Pancreas (tissue), 10 donors: Measurements from ENCODE around the gene RNF14. TPM values are rescaled to one million over a fixed set of nuclear protein-coding genes. Genes with fewer than 3 reads are reported as not detected.

Experiments used
- ATAC-seq, 4 donors: fragments of 200-7000 bp; cut with Tn5 transposase; one replicate each; pipeline versions ENCODE4 v1.8.0 to v1.9.1; 2020; ENCODE audit warnings: mild to moderate bottlenecking in 4 of 4, moderate library complexity in 4 of 4
- DNase-seq, 6 donors: peaks; one replicate each; pipeline ENCODE4 v3.0.0-alpha.2; 2020
- FAIRE-seq: peaks from 2 replicates; lab custom pipeline; 2012; peaks lifted over from hg19 to GRCh38; lab: Jason Lieb, UNC
- H3K27ac ChIP-seq, 4 donors: fragments of 200-600 bp; sonication (generic); 1 replicate in 3 of 4; 2 replicates in 1 of 4; pipeline versions ENCODE4 v1.5.0 to v1.8.0; 2020
- H3K27me3 ChIP-seq, 4 donors: fragments of 200-600 bp; one replicate each; pipeline ENCODE4 v1.8.0; 2021
- H3K36me3 ChIP-seq, 3 donors: fragments of 200-600 bp; sonication (generic) in 1 of 3; one replicate each; pipeline versions ENCODE4 v1.5.0 to v1.8.0; 2020 to 2021
- H3K4me1 ChIP-seq, 3 donors: fragments of 200-600 bp; one replicate each; pipeline ENCODE4 v1.8.0; 2021
- H3K4me3 ChIP-seq, 4 donors: fragments of 200-600 bp; sonication (generic) in 2 of 4; one replicate each; pipeline versions ENCODE4 v1.5.0 to v1.8.0; 2020 to 2021
- H3K9me3 ChIP-seq, 4 donors: fragments of 200-600 bp; one replicate each; pipeline ENCODE4 v1.8.0; 2021
- WGBS, 2 donors: extraction: QIAGEN DNeasy Blood & Tissue Kit; methylation state at CpG; one replicate each; pipeline ENCODE4 v1.1.7; 2013; 5-methylcytosine and 5-hydroxymethylcytosine counted together
- intact Hi-C, 3 donors: fragments of 100-400 bp; cut with DNase I; formaldehyde crosslinking; loops; one replicate each; pipeline versions ENCODE4 v1.11.1 to v1.14.2; 2022
- polyA plus RNA-seq, 2 donors: library from polyadenylated mRNA; stranded (reverse); fragments of 200-250 nt; gene quantifications; one replicate each; pipeline ENCODE4 v1.2.3, GENCODE V29; 2013
- total RNA-seq, 6 donors: library from RNA; stranded (reverse); fragmentation: NEBNext Ultra II Directional in 4 of 6; extraction: Animal tissue kit (Norgen Biotek cat#: 25700) in 4 of 6; gene quantifications; one replicate each; pipeline versions ENCODE4 v1.2.1 to v1.2.4, GENCODE V29; 2021 to 2023
- TF ChIP-seq, protein P1 (sequence below), 4 donors: fragments of 200-600 bp; sonication (generic) in 3 of 4; IDR thresholded peaks; one replicate each; pipeline versions ENCODE4 v1.5.0 to v1.8.0; 2021; ENCODE audit warnings: antibody characterized with exemption in 4 of 4
- donor health status: healthy with polysubstance abuse.
- donor health status: DM: no; HTN: no; CAD: no; lungs with moderate emphysema.
- donor health status: DM: no; HTN: no; CAD: no.
- donor health status: control.
- donor health status: control.
- donor health status: Bipolar disorder and iron deficiency.
- donor health status: DM: yes; HTN: yes; CAD: no.
- donor health status: DM: no; HTN: no; CAD: no.
- donor health status: DM: no; HTN: no; CAD: no.
- donor health status: DM: yes; HTN: yes; CAD: no.

The RNF14 gene
- total and polyA plus RNA-seq, 8 donors: 7.8 to 30.4 (median 19.8) TPM

- Histone ChIP-seq H3K27ac (no peak overlapping the region), H3K36me3 (peaks cover 0 to 8% (median 0%) of the 10 kb centered on the region in 3 donors), H3K9me3 (no peaks in the 10 kb centered on the region), H3K27me3 (no peaks in the 10 kb centered on the region), H3K4me3 (no peak overlapping the region), H3K4me1 (no peaks in the 10 kb centered on the region)
- no peak for FAIRE-seq
- ATAC-seq: no peak
- intact Hi-C loops: loop anchor here in 1 of 3 donors (10.0 kb wide), 1 partner anchor 59 kb away; no protein-coding TSS in a partner anchor
- TF ChIP-seq, protein P1, sequence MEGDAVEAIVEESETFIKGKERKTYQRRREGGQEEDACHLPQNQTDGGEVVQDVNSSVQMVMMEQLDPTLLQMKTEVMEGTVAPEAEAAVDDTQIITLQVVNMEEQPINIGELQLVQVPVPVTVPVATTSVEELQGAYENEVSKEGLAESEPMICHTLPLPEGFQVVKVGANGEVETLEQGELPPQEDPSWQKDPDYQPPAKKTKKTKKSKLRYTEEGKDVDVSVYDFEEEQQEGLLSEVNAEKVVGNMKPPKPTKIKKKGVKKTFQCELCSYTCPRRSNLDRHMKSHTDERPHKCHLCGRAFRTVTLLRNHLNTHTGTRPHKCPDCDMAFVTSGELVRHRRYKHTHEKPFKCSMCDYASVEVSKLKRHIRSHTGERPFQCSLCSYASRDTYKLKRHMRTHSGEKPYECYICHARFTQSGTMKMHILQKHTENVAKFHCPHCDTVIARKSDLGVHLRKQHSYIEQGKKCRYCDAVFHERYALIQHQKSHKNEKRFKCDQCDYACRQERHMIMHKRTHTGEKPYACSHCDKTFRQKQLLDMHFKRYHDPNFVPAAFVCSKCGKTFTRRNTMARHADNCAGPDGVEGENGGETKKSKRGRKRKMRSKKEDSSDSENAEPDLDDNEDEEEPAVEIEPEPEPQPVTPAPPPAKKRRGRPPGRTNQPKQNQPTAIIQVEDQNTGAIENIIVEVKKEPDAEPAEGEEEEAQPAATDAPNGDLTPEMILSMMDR (IDR thresholded peaks at IDR 0.05): no peak
- no peak for DNase-seq
- 61 to 73% methylated on average over 9 of the region's 9 CpGs for WGBS, 2 donors
Observed at GRCh38 chr5:141944076-141944475, 24.8 kb upstream of the RNF14 start.

DNA sequence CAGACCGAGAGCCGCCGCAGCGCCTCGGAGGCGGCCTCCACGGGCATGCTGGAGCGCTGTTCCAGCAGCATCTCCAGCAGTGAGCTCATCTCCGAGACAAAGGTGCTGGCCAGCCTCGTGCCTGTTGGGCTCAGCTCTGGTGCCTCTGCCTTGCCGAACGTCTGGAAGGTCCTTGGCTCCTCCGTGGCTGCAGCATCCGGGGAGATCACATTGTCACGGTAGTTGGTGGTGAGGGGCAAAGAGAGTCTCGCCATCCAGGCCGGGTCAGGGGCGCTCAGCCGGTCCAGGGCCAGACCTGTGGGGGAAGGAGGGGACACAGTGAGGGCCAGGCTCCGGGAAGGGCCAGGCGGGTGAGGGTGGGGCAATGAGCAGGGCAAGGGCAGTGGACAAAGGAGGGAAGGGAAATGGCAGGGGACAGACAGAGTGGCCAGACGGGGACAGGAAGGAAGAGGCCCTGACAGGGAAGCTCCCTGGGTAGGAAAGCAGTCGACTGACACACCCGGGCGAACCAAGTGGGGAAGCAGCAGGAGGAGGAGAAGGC is 23.3 kb upstream of the RNF14 start:
- H3K27ac ChIP-seq: no peak overlapping the region

DNA sequence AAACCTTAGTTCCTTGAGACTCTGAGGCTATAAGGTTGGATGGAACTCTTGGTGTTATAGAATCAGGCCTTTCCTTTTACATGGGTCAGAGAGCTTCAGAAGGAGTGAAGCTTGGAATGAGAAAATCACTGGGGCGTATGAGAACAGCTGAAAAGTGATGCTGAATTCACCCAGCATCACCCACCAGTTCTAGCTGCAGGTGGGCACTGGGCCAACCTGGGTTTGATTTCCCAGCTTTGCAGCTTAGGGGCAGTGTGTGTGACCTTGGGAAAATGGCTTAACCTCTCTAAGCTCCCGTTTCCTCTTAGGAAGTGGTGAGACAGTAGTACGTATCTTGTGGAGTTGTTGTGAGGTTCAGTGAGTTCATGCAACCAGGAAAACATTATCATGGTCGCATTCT is 21.6 kb upstream of the RNF14 start:
- H3K27ac ChIP-seq: no peak overlapping the region
- intact Hi-C loops: loop anchor here in 1 of 3 donors (10.0 kb wide), 1 partner anchor 63 kb away; no protein-coding TSS in a partner anchor
- TF ChIP-seq, protein P1 (IDR thresholded peaks at IDR 0.05): no peak
- WGBS, 2 donors: 59 to 64% methylated on average over 4 of the region's 4 CpGs
- no peak for DNase-seq
- no peak for ATAC-seq
- no peaks in the 10 kb centered on the region for H3K4me1 ChIP-seq
- H3K9me3 ChIP-seq: no peaks in the 10 kb centered on the region
- H3K36me3 ChIP-seq: no peaks in the 10 kb centered on the region
- no peaks in the 10 kb centered on the region for H3K27me3 ChIP-seq
- H3K4me3 ChIP-seq: no peak overlapping the region
- no peak for FAIRE-seq

More for the DNA sequence above, 23.3 kb upstream of the RNF14 start:
- H3K4me3 ChIP-seq: no peak overlapping the region
- ATAC-seq (peak in 3 of 4 donors; percentile 22 to 32 (median 28)), FAIRE-seq (no peak), DNase-seq (no peak)
- H3K4me1 ChIP-seq: no peaks in the 10 kb centered on the region
- H3K36me3 ChIP-seq: no peaks in the 10 kb centered on the region
- intact Hi-C loops: loop anchor here in 1 of 3 donors (10.0 kb wide), 1 partner anchor 61 kb away; no protein-coding TSS in a partner anchor
- TF ChIP-seq, protein P1 (IDR thresholded peaks at IDR 0.05): no peak
- no peaks in the 10 kb centered on the region for H3K27me3 ChIP-seq
- WGBS, 2 donors: 30 to 41% methylated on average over 25 of the region's 25 CpGs
- no peaks in the 10 kb centered on the region for H3K9me3 ChIP-seq

DNA sequence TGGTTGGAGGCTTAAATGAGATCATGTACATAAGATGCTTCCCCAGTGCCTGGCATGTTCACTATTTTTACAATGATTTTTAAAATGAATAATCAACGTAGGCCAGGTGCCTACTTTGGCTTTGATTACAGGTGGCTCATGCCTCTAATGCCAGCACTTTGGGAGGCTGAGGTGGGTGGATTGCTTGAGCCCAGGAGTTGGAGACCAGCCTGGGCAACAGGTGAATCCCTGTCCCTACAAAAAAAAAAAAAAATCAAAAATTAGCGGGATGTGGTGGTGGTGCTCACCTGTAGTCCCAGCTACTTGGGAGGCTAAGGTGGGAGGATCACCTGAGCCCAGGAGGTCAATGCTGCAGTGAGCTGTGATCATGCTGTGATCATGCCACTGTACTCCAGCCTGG is 20.1 kb upstream of the RNF14 start:
- no peaks in the 10 kb centered on the region for H3K36me3 ChIP-seq
- no peak for DNase-seq
- ATAC-seq: no peak
- intact Hi-C loops: loop anchor here in 1 of 3 donors (10.0 kb wide), 1 partner anchor 64 kb away; no protein-coding TSS in a partner anchor
- no peak for FAIRE-seq
- 78 to 79% methylated on average over 2 of the region's 2 CpGs for WGBS, 2 donors
- no peaks in the 10 kb centered on the region for H3K27me3 ChIP-seq
- no peak overlapping the region for H3K27ac ChIP-seq
- no peak overlapping the region for H3K4me3 ChIP-seq
- H3K9me3 ChIP-seq: no peaks in the 10 kb centered on the region
- H3K4me1 ChIP-seq: no peaks in the 10 kb centered on the region
- TF ChIP-seq, protein P1 (IDR thresholded peaks at IDR 0.05): no peak

GRCh38 chr5:141949511-141949910 is 19.4 kb upstream of the RNF14 start:
- Histone ChIP-seq H3K4me3 (no peak overlapping the region), H3K4me1 (no peaks in the 10 kb centered on the region), H3K9me3 (no peaks in the 10 kb centered on the region), H3K27me3 (no peaks in the 10 kb centered on the region), H3K27ac (no peak overlapping the region), H3K36me3 (no peaks in the 10 kb centered on the region)
- no peak for ATAC-seq
- intact Hi-C loops: loop anchor here in 1 of 3 donors (10.0 kb wide), 1 partner anchor 65 kb away; no protein-coding TSS in a partner anchor
- no peak for DNase-seq
- 72 to 76% methylated on average over 2 of the region's 2 CpGs for WGBS, 2 donors
- no peak for FAIRE-seq
- TF ChIP-seq, protein P1 (IDR thresholded peaks at IDR 0.05): no peak
